Sigmoid colon (tissue), 7 donors: Measurements from ENCODE around the gene RBM3. TPM values are rescaled to one million over a fixed set of nuclear protein-coding genes. Genes with fewer than 3 reads are reported as not detected.
"Not testable (repeated sequence)": the region's sequence is repeated elsewhere in the genome, so short reads cannot be mapped to it uniquely, and the experiment has no call there.

Experiments used
- DNase-seq: peaks from one replicate; pipeline ENCODE4 v3.0.0-alpha.2; 2019
- H3K27ac ChIP-seq, 4 donors: fragments of 200-600 bp; sonication (generic); one replicate each; pipeline ENCODE4 v1.5.1; 2016 to 2019; ENCODE audit warnings: mild to moderate bottlenecking in 1 of 4
- H3K27me3 ChIP-seq, 3 donors: fragments of 200-600 bp; sonication (generic); one replicate each; pipeline ENCODE4 v1.5.1; 2019; ENCODE audit warnings: mild to moderate bottlenecking in 1 of 3
- H3K36me3 ChIP-seq, 4 donors: fragments of 200-600 bp; sonication (generic); one replicate each; pipeline ENCODE4 v1.5.1; 2016 to 2019
- H3K4me1 ChIP-seq, 4 donors: fragments of 200-600 bp; sonication (generic); one replicate each; pipeline ENCODE4 v1.5.1; 2017 to 2019
- H3K4me3 ChIP-seq, 4 donors: fragments of 200-600 bp; sonication (generic); one replicate each; pipeline ENCODE4 v1.5.1; 2017 to 2019; ENCODE audit warnings: mild to moderate bottlenecking in 2 of 4, moderate library complexity in 1 of 4
- H3K9me3 ChIP-seq, 4 donors: fragments of 200-600 bp in 3 of 4; sonication (generic) in 3 of 4; one replicate each; pipeline versions ENCODE4 v1.5.1 to v1.6.1; 2013 to 2019
- CTCF ChIP-seq, 4 experiments: fragments of 450-650 bp in 3 of 4; fragments of 200-600 bp in 1 of 4; IDR thresholded peaks; one replicate each; pipeline ENCODE4 v1.5.1; 2016 to 2019; ENCODE audit warnings: antibody characterized with exemption in 4 of 4, mild to moderate bottlenecking in 3 of 4, moderate library complexity in 2 of 4
- EP300 ChIP-seq, 4 donors: sonication (generic); formaldehyde crosslinking; IDR thresholded peaks; one replicate each; pipeline ENCODE4 v1.6.1; 2017; ENCODE audit warnings: antibody characterized with exemption in 4 of 4
- POLR2A ChIP-seq, 2 donors: fragments of 450-650 bp; IDR thresholded peaks; one replicate each; pipeline ENCODE4 v1.6.1; 2016; ENCODE audit warnings: antibody characterized with exemption in 2 of 2, mild to moderate bottlenecking in 2 of 2, moderate library complexity in 2 of 2
- POLR2AphosphoS5 ChIP-seq, 4 donors: sonication (generic); formaldehyde crosslinking; IDR thresholded peaks; one replicate each; pipeline ENCODE4 v1.6.1; 2017; ENCODE audit warnings: antibody characterized with exemption in 4 of 4
- WGBS, 2 donors: extraction: QIAGEN DNeasy Blood & Tissue Kit; methylation state at CpG; one replicate each; pipeline ENCODE4 v1.1.7; 2013; 5-methylcytosine and 5-hydroxymethylcytosine counted together
- intact Hi-C: fragments of 100-400 bp; cut with DNase I; formaldehyde crosslinking; loops from one replicate; pipeline ENCODE4 v1.15.1; 2023
- polyA plus RNA-seq, 3 donors: library from polyadenylated mRNA; stranded (reverse); fragments of 200-250 nt; gene quantifications; one replicate each; pipeline ENCODE4 v1.2.3, GENCODE V29; 2013
- total RNA-seq, 4 donors: library from RNA; depleted of rRNA; stranded (reverse); fragments of >200 nt; gene quantifications; one replicate each; pipeline ENCODE4 v1.1.0, GENCODE V29; 2016
- donor health status: healthy with polysubstance abuse.
- donor health status: Bipolar disorder and iron deficiency.
- donor health status: healthy.

RBM3 gene
- total RNA-seq (100 to 1,000 TPM in 3 of 4 donors, 10 to 100 TPM in 1; 83.9 to 209 (median 143) TPM), polyA plus RNA-seq (100 to 1,000 TPM; 105 to 217 (median 185) TPM)

- Histone ChIP-seq H3K27me3 (no peaks in the 10 kb centered on the region), H3K36me3 (peaks cover 5 to 41% (median 21%) of the 10 kb centered on the region in 4 donors), H3K9me3 (no peaks in the 10 kb centered on the region), H3K4me3 (peak within 1 kb of the TSS; percentile 54 to 76 (median 73)), H3K27ac (peak within 1 kb of the TSS; percentile 95 to 99 (median 96)), H3K4me1 (peaks cover 0 to 15% (median 14%) of the 10 kb centered on the region in 4 donors)
- intact Hi-C loops, result loop anchor here (2.0 kb wide), 1 partner anchor 24 kb away; no protein-coding TSS in a partner anchor
- TF ChIP-seq POLR2AphosphoS5 (IDR thresholded peaks at IDR 0.05) (peak; percentile 91 to 97 (median 96)), POLR2A (IDR thresholded peaks at IDR 0.05) (peak; percentile 88 to 93), EP300 (IDR thresholded peaks at IDR 0.05) (no peak), CTCF (IDR thresholded peaks at IDR 0.05) (peak in 3 of 4 experiments; percentile 26 to 29 (median 26))
- WGBS, 2 donors, result 0% methylated on average over 71 of the region's 71 CpGs
- peak; percentile 97 for DNase-seq
These were observed at the start of gene RBM3 for GRCh38 chrX:48574270-48575266. Gene RBM3, plus strand, starts transcription at chrX:48574484. Its CDS starts 697 bp downstream, at chrX:48575181.

GRCh38 chrX:48525853-48526252 is 48.4 kb upstream of the RBM3 start:
- not testable (repeated sequence) for DNase-seq
- 92 to 93% methylated on average over 8 of the region's 8 CpGs for WGBS, 2 donors

GRCh38 chrX:48530736-48531135 is 43.5 kb upstream of the RBM3 start:
- DNase-seq, result peak; percentile 4
- Histone ChIP-seq H3K4me3 (no peak overlapping the region), H3K27ac (no peak overlapping the region), H3K9me3 (no peaks in the 10 kb centered on the region), H3K27me3 (no peaks in the 10 kb centered on the region), H3K4me1 (no peaks in the 10 kb centered on the region), H3K36me3 (peaks cover 0 to 13% (median 0%) of the 10 kb centered on the region in 4 donors)
- no peak for TF ChIP-seq CTCF (IDR thresholded peaks at IDR 0.05)
- TF ChIP-seq POLR2A (IDR thresholded peaks at IDR 0.05), result no peak
- TF ChIP-seq EP300 (IDR thresholded peaks at IDR 0.05), result no peak
- no peak for TF ChIP-seq POLR2AphosphoS5 (IDR thresholded peaks at IDR 0.05)
- intact Hi-C loops, result no loop called here
- WGBS, 2 donors, result 97% methylated on average over 3 of the region's 3 CpGs

More at GRCh38 chrX:48525853-48526252, 48.4 kb upstream of the RBM3 start:
- peaks cover 0 to 13% (median 0%) of the 10 kb centered on the region in 4 donors for H3K36me3 ChIP-seq
- H3K27me3 ChIP-seq, H3K27ac ChIP-seq, H3K9me3 ChIP-seq, H3K4me3 ChIP-seq, intact Hi-C loops, H3K4me1 ChIP-seq: not testable (repeated sequence)

GRCh38 chrX:48531358-48531959 is 42.8 kb upstream of the RBM3 start:
- Histone ChIP-seq H3K27ac (peak overlapping the region in 1 of 4 donors; percentile 52), H3K9me3 (no peaks in the 10 kb centered on the region), H3K4me3 (no peak overlapping the region), H3K27me3 (no peaks in the 10 kb centered on the region), H3K36me3 (peaks cover 0 to 13% (median 0%) of the 10 kb centered on the region in 4 donors), H3K4me1 (no peaks in the 10 kb centered on the region)
- intact Hi-C loops, result no loop called here
- peak; percentile 34 for DNase-seq
- 45 to 72% methylated on average over 5 of the region's 5 CpGs for WGBS, 2 donors
- TF ChIP-seq POLR2AphosphoS5 (IDR thresholded peaks at IDR 0.05), result no peak

- Histone ChIP-seq H3K36me3 (peaks cover 0 to 10% (median 0%) of the 10 kb centered on the region in 4 donors), H3K9me3 (no peaks in the 10 kb centered on the region), H3K4me1 (no peaks in the 10 kb centered on the region), H3K27ac (peak overlapping the region in 1 of 4 donors; percentile 20), H3K4me3 (no peak overlapping the region), H3K27me3 (no peaks in the 10 kb centered on the region)
- DNase-seq, result no peak
- TF ChIP-seq POLR2AphosphoS5 (IDR thresholded peaks at IDR 0.05), result no peak
- no peak for TF ChIP-seq EP300 (IDR thresholded peaks at IDR 0.05)
- no peak for TF ChIP-seq POLR2A (IDR thresholded peaks at IDR 0.05)
- no peak for TF ChIP-seq CTCF (IDR thresholded peaks at IDR 0.05)
- intact Hi-C loops, result no loop called here
- 95 to 100% methylated on average over 1 of the region's 1 CpG for WGBS, 2 donors
These were observed 42.1 kb upstream of the RBM3 start for GRCh38 chrX:48532161-48532560.
